HG03571 (cell line): ENCODE measurements around the gene MPPED1.

Experiments used
- ATAC-seq: cut with Tn5 transposase; IDR thresholded peaks from one replicate; pipeline ENCODE4 v1.9.1; 2021; ENCODE audit not compliant: unreplicated experiment

Gene MPPED1

DNA sequence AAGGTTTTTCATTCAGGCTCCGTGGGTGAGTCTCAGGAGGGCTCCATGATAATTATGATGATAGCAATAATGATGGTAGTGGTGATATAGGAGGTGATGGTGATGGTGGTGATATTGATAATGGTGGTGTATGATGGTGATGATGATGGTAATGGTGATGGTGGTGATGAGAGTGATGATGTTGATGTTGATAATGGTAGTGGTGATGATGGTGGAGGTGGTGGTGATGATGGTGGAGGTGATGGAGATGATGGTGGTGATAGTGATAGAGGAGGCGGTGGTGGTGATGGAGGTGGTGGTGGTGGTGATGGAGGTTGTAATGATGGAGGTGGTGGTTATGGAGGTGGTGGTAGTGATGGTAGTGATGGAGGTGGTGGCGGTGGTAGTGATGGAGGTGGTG, 79.4 kb downstream of the MPPED1 start:
- no peak for ATAC-seq

DNA sequence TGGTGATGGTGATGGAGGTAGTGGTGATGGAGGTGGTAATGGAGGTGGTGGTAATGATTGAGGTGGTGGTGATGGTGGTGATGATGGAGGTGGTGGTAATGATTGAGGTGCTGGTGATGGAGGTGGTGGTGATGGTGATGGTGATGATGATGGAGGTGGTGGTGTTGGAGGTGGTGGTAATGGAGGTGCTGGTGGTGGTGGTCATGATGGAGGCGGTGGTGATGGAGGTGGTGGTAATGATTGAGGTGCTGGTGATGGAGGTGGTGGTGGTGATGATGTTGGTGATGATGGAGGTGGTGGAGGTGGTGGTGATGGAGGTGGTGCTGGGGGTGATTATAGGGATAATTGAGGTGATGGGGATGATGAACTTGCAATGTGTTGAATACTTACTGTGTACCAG, 79.9 kb downstream of the MPPED1 start:
- no peak for ATAC-seq

GRCh38 chr22:43493297-43493696, 81.5 kb downstream of the MPPED1 start:
- no peak for ATAC-seq

GRCh38 chr22:43497956-43498855, 86.4 kb downstream of the MPPED1 start:
- ATAC-seq, result no peak

DNA sequence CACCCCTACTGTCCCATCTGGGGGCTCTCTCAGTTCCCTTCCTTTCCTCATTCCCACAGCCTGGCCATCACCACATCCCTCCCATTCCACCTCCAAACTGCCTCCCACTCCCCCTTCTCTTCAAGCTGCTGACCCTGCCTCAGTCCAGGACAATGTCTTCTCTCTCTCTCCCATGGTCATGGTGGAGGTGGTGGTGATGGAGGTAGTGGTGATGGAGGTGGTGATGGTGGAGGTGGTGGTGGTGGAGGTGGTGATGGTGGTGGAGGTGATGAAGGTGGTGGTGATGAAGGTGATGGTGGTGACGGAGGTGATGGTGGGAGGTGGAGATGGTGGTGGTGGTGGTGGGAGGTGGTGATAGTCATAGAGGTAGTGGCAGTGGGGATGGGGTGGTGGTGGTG, 87.0 kb downstream of the MPPED1 start:
- ATAC-seq, result no peak

GRCh38 chr22:43500792-43501785, 89.3 kb downstream of the MPPED1 start:
- ATAC-seq, result no peak

GRCh38 chr22:43501878-43502277, 90.1 kb downstream of the MPPED1 start:
- no peak for ATAC-seq

- no peak for ATAC-seq
Measured at GRCh38 chr22:43502306-43502874, 90.6 kb downstream of the MPPED1 start.

GRCh38 chr22:43504068-43504467, 92.3 kb downstream of the MPPED1 start:
- no peak for ATAC-seq

DNA sequence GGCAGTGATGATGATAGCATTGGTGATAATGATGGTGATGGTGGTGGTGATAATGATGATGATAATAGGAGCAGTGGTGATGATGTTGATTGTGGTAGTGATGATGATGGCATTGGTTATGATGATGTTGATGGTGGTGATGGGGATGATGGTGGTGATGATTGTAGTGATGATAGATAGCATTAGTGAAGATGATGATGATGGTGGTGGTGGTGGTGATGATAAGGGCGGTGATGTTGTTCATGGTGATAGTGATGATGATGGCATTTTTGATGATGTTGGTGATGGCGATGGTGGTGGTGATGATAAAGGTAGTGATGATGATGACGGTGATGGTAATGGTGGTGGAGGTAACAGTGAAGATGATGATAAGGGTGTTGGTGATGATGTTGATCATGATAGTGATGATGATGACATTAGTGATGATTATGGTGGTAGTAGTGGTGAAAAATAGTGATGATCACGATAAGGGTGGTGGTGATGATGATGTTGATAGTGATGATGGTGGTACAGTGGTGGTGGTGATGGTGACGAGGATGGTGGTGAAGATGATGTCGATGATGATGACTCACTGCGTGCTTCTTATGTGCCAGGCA, 93.0 kb downstream of the MPPED1 start:
- ATAC-seq, result no peak

DNA sequence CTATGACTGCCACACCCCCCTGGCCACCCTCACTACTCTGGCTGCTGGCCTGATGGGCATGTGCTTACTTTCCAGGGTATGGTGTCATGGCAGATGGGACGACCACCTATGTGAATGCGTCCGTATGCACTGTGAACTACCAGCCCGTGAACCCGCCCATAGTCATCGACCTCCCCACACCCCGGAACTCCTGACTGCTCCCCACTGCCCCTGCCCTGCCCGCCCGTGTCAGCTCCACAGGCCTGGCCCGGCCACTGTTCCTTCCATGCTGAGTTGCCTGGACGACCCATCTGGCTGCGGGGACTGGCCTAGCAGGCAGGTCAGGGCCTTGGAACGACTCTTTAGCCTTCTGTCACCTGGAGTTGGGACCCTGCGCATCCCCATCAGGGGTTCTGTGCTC, 93.6 kb downstream of the MPPED1 start:
- no peak for ATAC-seq

- ATAC-seq, result no peak
Measured at GRCh38 chr22:43505896-43506295, 94.1 kb downstream of the MPPED1 start.

GRCh38 chr22:43506487-43506886, 94.7 kb downstream of the MPPED1 start:
- ATAC-seq, result no peak

- ATAC-seq, result no peak
Measured at GRCh38 chr22:43507235-43507634, 95.4 kb downstream of the MPPED1 start.

- ATAC-seq, result no peak
Measured at GRCh38 chr22:43508489-43508888, 96.7 kb downstream of the MPPED1 start.

DNA sequence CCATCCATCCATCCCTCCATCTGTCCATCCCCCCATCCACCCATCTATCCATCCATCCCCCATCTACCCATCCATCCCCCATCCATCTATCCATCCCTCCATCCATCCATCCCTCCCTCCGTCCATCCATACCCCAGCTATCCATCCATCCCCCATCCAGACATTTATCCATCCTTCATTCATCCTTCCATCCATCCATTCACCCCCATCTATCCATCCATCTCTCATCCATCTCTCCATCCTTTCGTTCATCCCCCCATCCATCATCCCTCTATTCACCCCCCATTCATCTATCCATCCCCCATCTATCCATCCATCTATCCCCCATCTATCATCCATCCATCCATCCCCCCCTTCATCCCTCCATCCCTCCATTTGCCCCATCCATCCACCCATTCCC, 97.5 kb downstream of the MPPED1 start:
- no peak for ATAC-seq

- ATAC-seq, result no peak
Measured at GRCh38 chr22:43510281-43511070, 98.7 kb downstream of the MPPED1 start.

DNA sequence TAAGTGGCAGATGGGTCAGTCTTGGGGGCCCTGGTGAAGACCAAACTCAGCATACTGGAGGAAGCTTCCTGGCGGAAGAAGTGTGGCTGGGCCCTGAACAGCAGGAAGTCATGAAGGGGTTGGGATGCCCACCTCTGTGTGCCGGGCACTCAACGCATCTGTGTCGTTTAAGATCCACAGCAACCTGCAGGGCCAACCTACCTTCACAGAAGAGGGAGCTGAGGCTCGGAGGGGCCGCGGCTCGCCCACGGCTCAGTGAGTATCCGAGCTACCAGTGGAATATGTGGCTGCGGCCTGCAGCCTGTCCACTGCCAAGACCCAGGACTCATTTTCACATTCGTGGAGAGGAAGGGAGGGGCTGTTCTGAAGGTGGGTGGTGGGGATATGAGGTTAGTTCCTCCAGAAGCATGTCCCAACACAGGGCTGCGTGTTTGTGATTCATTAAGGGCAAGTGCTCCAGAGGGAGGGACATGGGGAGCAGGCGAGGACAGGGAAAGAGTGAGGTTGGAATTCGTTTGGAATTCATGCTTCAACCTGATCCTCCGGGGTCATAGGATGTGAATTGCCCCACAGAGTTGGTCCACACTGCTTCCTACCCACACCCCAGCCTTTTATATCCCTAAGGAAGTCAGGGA, 99.6 kb downstream of the MPPED1 start:
- ATAC-seq, result no peak

- ATAC-seq, result no peak
Measured at GRCh38 chr22:43512279-43512678, 100.5 kb downstream of the MPPED1 start.
